Esophagus squamous epithelium (tissue), 5 donors: ENCODE data around the gene ITFG1. TPM values are rescaled to one million over a fixed set of nuclear protein-coding genes. Genes with fewer than 3 reads are reported as not detected.
"Not testable (repeated sequence)": the region's sequence is repeated elsewhere in the genome, so short reads cannot be mapped to it uniquely, and the experiment has no call there.

Experiments used
- DNase-seq: peaks from one replicate; lab custom pipeline; 2025; lab: John Stamatoyannopoulos, UW
- H3K27ac ChIP-seq, 4 donors: fragments of 200-600 bp; sonication (generic); one replicate each; pipeline ENCODE4 v1.5.1; 2016 to 2019; ENCODE audit warnings: mild to moderate bottlenecking in 1 of 4
- H3K27me3 ChIP-seq, 4 donors: fragments of 200-600 bp; sonication (generic); 1 replicate in 3 of 4; 2 replicates in 1 of 4; pipeline versions ENCODE4 v1.5.1 to v1.6.0; 2017 to 2021; ENCODE audit warnings: antibody characterized with exemption in 1 of 4
- H3K36me3 ChIP-seq, 3 donors: fragments of 200-600 bp; sonication (generic); one replicate each; pipeline ENCODE4 v1.5.1; 2016 to 2019
- H3K4me1 ChIP-seq, 3 donors: fragments of 200-600 bp; sonication (generic); one replicate each; pipeline ENCODE4 v1.5.1; 2017 to 2019
- H3K4me3 ChIP-seq, 4 donors: fragments of 200-600 bp; sonication (generic); 1 replicate in 3 of 4; 2 replicates in 1 of 4; pipeline ENCODE4 v1.5.1; 2016 to 2019; ENCODE audit warnings: mild to moderate bottlenecking in 2 of 4, moderate library complexity in 1 of 4
- H3K9me3 ChIP-seq, 3 donors: fragments of 200-600 bp; sonication (generic); one replicate each; pipeline ENCODE4 v1.5.1; 2016 to 2019
- CTCF ChIP-seq, 6 experiments: fragments of 450-650 bp in 4 of 6; fragments of 200-600 bp in 2 of 6; sonication (generic) in 2 of 6; IDR thresholded peaks; one replicate each; pipeline ENCODE4 v1.5.1; 2016 to 2019; ENCODE audit warnings: antibody characterized with exemption in 6 of 6, mild to moderate bottlenecking in 4 of 6, moderate library complexity in 4 of 6
- POLR2A ChIP-seq, 4 donors: fragments of 450-650 bp; IDR thresholded peaks; one replicate each; pipeline ENCODE4 v1.6.1; 2017; ENCODE audit warnings: antibody characterized with exemption in 4 of 4, mild to moderate bottlenecking in 4 of 4, moderate library complexity in 3 of 4
- WGBS, 2 donors: methylation state at CpG; one replicate each; pipeline ENCODE4 v1.1.5; 2018; 5-methylcytosine and 5-hydroxymethylcytosine counted together
- intact Hi-C: fragments of 100-400 bp; cut with DNase I; formaldehyde crosslinking; loops from one replicate; pipeline ENCODE4 v1.15.0; 2022
- total RNA-seq, 4 donors: library from RNA; depleted of rRNA; stranded (reverse); fragments of >200 nt; gene quantifications; one replicate each; pipeline ENCODE4 v1.1.0, GENCODE V29; 2016
- donor health status: DM: yes; HTN: yes; CAD: no.

ITFG1 gene
- total RNA-seq, 4 donors from 2014 or later, result 16.1 to 31.9 (median 26.4) TPM

- no peak overlapping the region for H3K4me3 ChIP-seq
- intact Hi-C loops, result no loop called here
- WGBS, 2 donors, result 87 to 100% methylated on average over 1 of the region's 1 CpG
- H3K9me3 ChIP-seq, result no peaks in the 10 kb centered on the region
- DNase-seq, result no peak
- TF ChIP-seq POLR2A (IDR thresholded peaks at IDR 0.05), result no peak
- TF ChIP-seq CTCF (IDR thresholded peaks at IDR 0.05), result no peak
- H3K27ac ChIP-seq, result no peak overlapping the region
- peaks cover 0 to 26% (median 0%) of the 10 kb centered on the region in 3 donors for H3K36me3 ChIP-seq
- H3K27me3 ChIP-seq, result no peaks in the 10 kb centered on the region
- no peaks in the 10 kb centered on the region for H3K4me1 ChIP-seq
Observed at GRCh38 chr16:47363761-47364160, 97.1 kb downstream of the ITFG1 start.

- no peaks in the 10 kb centered on the region for H3K9me3 ChIP-seq
- TF ChIP-seq CTCF (IDR thresholded peaks at IDR 0.05) (no peak), POLR2A (IDR thresholded peaks at IDR 0.05) (no peak)
- H3K4me3 ChIP-seq, result no peak overlapping the region
- DNase-seq, result no peak
- no peaks in the 10 kb centered on the region for H3K27me3 ChIP-seq
- intact Hi-C loops, result no loop called here
- no peak overlapping the region for H3K27ac ChIP-seq
- H3K36me3 ChIP-seq, result peaks cover 0 to 19% (median 0%) of the 10 kb centered on the region in 3 donors
- H3K4me1 ChIP-seq, result no peaks in the 10 kb centered on the region
- WGBS, 2 donors, result 83 to 94% methylated on average over 2 of the region's 2 CpGs
Observed at GRCh38 chr16:47359478-47359877, 101.4 kb downstream of the ITFG1 start.

- 96 to 98% methylated on average over 2 of the region's 2 CpGs for WGBS, 2 donors
- H3K27ac ChIP-seq, result no peak overlapping the region
- TF ChIP-seq POLR2A (IDR thresholded peaks at IDR 0.05) (no peak), CTCF (IDR thresholded peaks at IDR 0.05) (no peak)
Observed at GRCh38 chr16:47358816-47359215, 102.0 kb downstream of the ITFG1 start.

GRCh38 chr16:47349029-47349428, 111.8 kb downstream of the ITFG1 start:
- Histone ChIP-seq H3K9me3 (peaks cover 0 to 25% (median 3%) of the 10 kb centered on the region in 3 donors), H3K36me3 (peaks cover 0 to 30% (median 0%) of the 10 kb centered on the region in 3 donors)
- H3K4me1 ChIP-seq, H3K27ac ChIP-seq, H3K27me3 ChIP-seq, H3K4me3 ChIP-seq, DNase-seq, intact Hi-C loops: not testable (repeated sequence)
- WGBS, 2 donors, result 86 to 96% methylated on average over 2 of the region's 2 CpGs

More at GRCh38 chr16:47358816-47359215, 102.0 kb downstream of the ITFG1 start:
- Histone ChIP-seq H3K9me3 (peaks cover 0 to 4% (median 0%) of the 10 kb centered on the region in 3 donors), H3K36me3 (peaks cover 0 to 17% (median 0%) of the 10 kb centered on the region in 3 donors), H3K4me1 (no peaks in the 10 kb centered on the region), H3K4me3 (no peak overlapping the region), H3K27me3 (no peaks in the 10 kb centered on the region)
- no peak for DNase-seq
- intact Hi-C loops, result no loop called here

GRCh38 chr16:47347021-47347696, 113.7 kb downstream of the ITFG1 start:
- DNase-seq, H3K27me3 ChIP-seq, H3K4me1 ChIP-seq, H3K4me3 ChIP-seq, intact Hi-C loops, H3K27ac ChIP-seq: not testable (repeated sequence)
- 96% methylated on average over 12 to 18 of the region's 23 CpGs for WGBS, 2 donors
- Histone ChIP-seq H3K36me3 (peaks cover 0 to 21% (median 0%) of the 10 kb centered on the region in 3 donors), H3K9me3 (peaks cover 0 to 20% (median 3%) of the 10 kb centered on the region in 3 donors)

GRCh38 chr16:47342055-47342454, 118.8 kb downstream of the ITFG1 start:
- H3K27ac ChIP-seq, result no peak overlapping the region
- peaks cover 0 to 27% (median 0%) of the 10 kb centered on the region in 3 donors for H3K36me3 ChIP-seq
- no peaks in the 10 kb centered on the region for H3K27me3 ChIP-seq
- TF ChIP-seq CTCF (IDR thresholded peaks at IDR 0.05) (no peak), POLR2A (IDR thresholded peaks at IDR 0.05) (no peak)
- H3K4me1 ChIP-seq, result no peaks in the 10 kb centered on the region
- peaks cover 0 to 16% (median 11%) of the 10 kb centered on the region in 3 donors for H3K9me3 ChIP-seq
- H3K4me3 ChIP-seq, result no peak overlapping the region
- DNase-seq, result no peak
- intact Hi-C loops, result no loop called here
- WGBS, 2 donors, result 76 to 95% methylated on average over 2 of the region's 2 CpGs

GRCh38 chr16:47330562-47330961, 130.3 kb downstream of the ITFG1 start:
- intact Hi-C loops, H3K4me1 ChIP-seq: not testable (repeated sequence)
- 81 to 87% methylated on average over 3 of the region's 3 CpGs for WGBS, 2 donors

GRCh38 chr16:47324309-47324708, 136.6 kb downstream of the ITFG1 start:
- H3K4me1 ChIP-seq, intact Hi-C loops, H3K27ac ChIP-seq, H3K9me3 ChIP-seq, H3K4me3 ChIP-seq, H3K27me3 ChIP-seq, DNase-seq, H3K36me3 ChIP-seq: not testable (repeated sequence)
- 85 to 93% methylated on average over 2 of the region's 2 CpGs for WGBS, 2 donors

More at GRCh38 chr16:47330562-47330961, 130.3 kb downstream of the ITFG1 start:
- H3K4me3 ChIP-seq, H3K9me3 ChIP-seq, DNase-seq, H3K27me3 ChIP-seq, H3K27ac ChIP-seq, H3K36me3 ChIP-seq: not testable (repeated sequence)
